BLaER1 treated with 17β-estradiol and CSF1 and Interleukin-3, amounts not matched to agents 10 nM and 100 nM (cell line): ENCODE results near the gene TFRC.
"Not testable (repeated sequence)": the region's sequence is repeated elsewhere in the genome, so short reads cannot be mapped to it uniquely, and the experiment has no call there.

Source experiments
- H3K27ac ChIP-seq, 11 experiments: shearing (Covaris generic); formaldehyde crosslinking; 2 replicates each; pipeline ENCODE4 v1.8.1; 2022
- H3K27me3 ChIP-seq, 11 experiments: shearing (Covaris generic); formaldehyde crosslinking; 2 replicates each; pipeline ENCODE4 v1.8.1; 2022
- H3K36me3 ChIP-seq, 11 experiments: shearing (Covaris generic); formaldehyde crosslinking; 2 replicates each; pipeline ENCODE4 v1.8.1; 2022
- H3K4me1 ChIP-seq, 10 experiments: shearing (Covaris generic); formaldehyde crosslinking; 2 replicates each; pipeline ENCODE4 v1.8.1; 2022
- H3K4me2 ChIP-seq, 11 experiments: shearing (Covaris generic); formaldehyde crosslinking; 2 replicates each; pipeline ENCODE4 v1.8.1; 2022
- H3K4me3 ChIP-seq, 10 experiments: shearing (Covaris generic); formaldehyde crosslinking; 2 replicates each; pipeline ENCODE4 v1.8.1; 2022
- H3K9ac ChIP-seq, 11 experiments: shearing (Covaris generic); formaldehyde crosslinking; 2 replicates each; pipeline ENCODE4 v1.8.1; 2022
- H3K9me3 ChIP-seq, 11 experiments: shearing (Covaris generic); formaldehyde crosslinking; replicated peaks in 1 of 11; 2 replicates each; pipeline ENCODE4 v1.8.1; 2022
- H4K20me1 ChIP-seq, 11 experiments: shearing (Covaris generic); formaldehyde crosslinking; 2 replicates each; pipeline ENCODE4 v1.8.1; 2022
- Cebpa-rat ChIP-seq, 11 experiments: shearing (Covaris generic); IDR thresholded peaks; 2 replicates each; pipeline ENCODE4 v1.8.1; 2022

The TFRC gene

DNA sequence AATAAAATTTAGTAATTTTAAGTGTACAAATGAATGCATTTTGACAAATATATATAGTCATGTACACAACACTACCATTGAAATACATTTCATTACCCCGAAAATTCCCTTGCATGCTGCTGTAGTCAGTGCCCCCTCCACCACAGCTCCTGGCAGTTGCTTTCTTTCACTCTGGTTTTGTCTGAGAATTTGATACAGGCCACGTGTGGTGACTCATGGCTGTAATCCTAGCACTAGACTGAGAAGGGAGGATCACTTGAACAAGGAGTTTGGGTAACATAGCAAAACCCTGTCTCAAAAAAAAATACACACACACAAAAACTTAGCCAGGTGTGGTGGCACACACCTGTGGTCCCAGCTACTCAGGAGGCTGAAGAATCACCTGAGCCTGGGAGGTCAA, 65.4 kb downstream of the TFRC start:
- H3K4me1 ChIP-seq, result no peaks in the 10 kb centered on the region
- TF ChIP-seq Cebpa-rat (IDR thresholded peaks at IDR 0.05), result no peak
- H3K4me2 ChIP-seq, result no peak overlapping the region

DNA sequence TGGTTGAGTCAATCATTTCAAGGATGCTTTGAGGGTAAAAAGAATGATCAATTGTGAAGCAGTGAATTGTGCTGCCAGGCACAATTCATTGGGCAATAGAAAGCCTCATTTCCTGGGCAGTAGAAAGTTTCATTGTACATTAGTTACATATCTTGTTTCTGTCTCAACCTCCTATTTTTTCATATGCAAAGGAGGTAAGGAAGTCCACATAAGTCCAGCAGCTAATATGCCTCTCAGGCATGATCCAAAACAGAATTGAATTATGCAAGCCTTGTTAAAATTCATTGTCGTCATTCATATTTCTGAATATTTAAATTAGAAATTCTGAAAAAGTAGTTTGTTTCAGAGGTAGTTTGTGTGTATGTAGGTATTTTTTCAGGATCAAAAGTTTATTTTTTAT, 65.8 kb downstream of the TFRC start:
- TF ChIP-seq Cebpa-rat (IDR thresholded peaks at IDR 0.05), result no peak
- Histone ChIP-seq H3K4me3 (no peak overlapping the region), H3K4me1 (no peaks in the 10 kb centered on the region), H3K4me2 (no peak overlapping the region), H3K27me3 (no peaks in the 10 kb centered on the region), H3K9ac (no peak overlapping the region), H3K36me3 (no peaks in the 10 kb centered on the region), H3K27ac (no peak overlapping the region), H4K20me1 (no peaks in the 10 kb centered on the region), H3K9me3 (peaks cover 7 to 14% (median 10%) of the 10 kb centered on the region in 11 experiments; a peak in 19 of 22 replicates)

More for the DNA sequence above, 65.4 kb downstream of the TFRC start:
- no peak overlapping the region for H3K9ac ChIP-seq
- H3K9me3 ChIP-seq, result peaks cover 3 to 10% (median 6%) of the 10 kb centered on the region in 11 experiments; a peak in 18 of 22 replicates
- H3K4me3 ChIP-seq, result no peak overlapping the region
- H4K20me1 ChIP-seq, result no peaks in the 10 kb centered on the region
- H3K27me3 ChIP-seq, result no peaks in the 10 kb centered on the region
- H3K27ac ChIP-seq, result no peak overlapping the region
- H3K36me3 ChIP-seq, result no peaks in the 10 kb centered on the region

DNA sequence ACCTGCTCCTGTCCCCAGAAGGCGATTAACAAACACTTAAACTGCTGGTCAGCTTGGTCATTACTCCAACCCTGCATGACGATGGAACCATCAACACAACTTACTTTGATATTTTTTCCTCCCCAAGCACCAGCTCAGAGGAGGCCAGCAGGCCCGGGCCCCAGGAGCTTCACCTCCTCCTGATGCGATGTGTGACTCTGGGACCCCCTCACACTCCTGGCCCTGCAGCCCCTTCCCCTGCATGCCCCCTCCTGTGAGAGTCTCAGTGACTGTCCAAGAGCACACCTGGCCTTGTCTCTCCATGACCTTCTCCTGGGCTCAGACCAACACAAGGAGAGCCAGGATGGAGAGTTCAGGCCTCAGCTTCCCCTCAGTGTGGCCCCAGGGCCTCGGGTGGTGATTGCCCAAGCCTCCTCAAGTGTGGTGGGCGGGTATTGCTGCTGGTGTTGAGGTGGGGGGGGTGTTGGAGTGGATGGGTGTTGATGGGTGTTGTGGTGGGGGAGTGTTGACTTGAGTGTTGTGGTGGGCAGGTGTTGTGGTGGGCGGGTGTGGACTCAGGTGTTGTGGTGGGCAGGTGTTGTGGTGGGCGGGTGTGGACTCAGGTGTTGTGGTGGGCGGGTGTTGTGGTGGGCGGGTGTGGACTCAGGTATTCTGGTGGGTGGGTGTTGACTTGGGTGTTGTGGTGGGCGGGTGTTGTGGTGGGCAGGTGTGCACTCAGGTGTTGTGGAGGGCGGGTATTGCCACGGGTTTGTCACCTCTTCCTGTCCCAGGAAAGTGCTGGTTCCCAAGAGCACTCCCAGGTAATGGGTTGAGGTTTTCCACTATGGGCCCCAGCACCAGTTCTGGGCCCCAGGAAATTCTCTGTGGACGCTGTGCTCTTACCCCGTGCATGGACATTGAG, 68.1 kb downstream of the TFRC start:
- H3K27me3 ChIP-seq, result no peaks in the 10 kb centered on the region
- no peaks in the 10 kb centered on the region for H3K4me1 ChIP-seq
- no peaks in the 10 kb centered on the region for H3K36me3 ChIP-seq
- H3K4me2 ChIP-seq, result no peak overlapping the region
- no peak overlapping the region for H3K27ac ChIP-seq
- H3K4me3 ChIP-seq, result no peak overlapping the region
- TF ChIP-seq Cebpa-rat (IDR thresholded peaks at IDR 0.05), result no peak
- H4K20me1 ChIP-seq, result no peaks in the 10 kb centered on the region
- H3K9me3 ChIP-seq, result peaks cover 24 to 32% (median 28%) of the 10 kb centered on the region in 11 experiments
- H3K9ac ChIP-seq, result no peak overlapping the region

DNA sequence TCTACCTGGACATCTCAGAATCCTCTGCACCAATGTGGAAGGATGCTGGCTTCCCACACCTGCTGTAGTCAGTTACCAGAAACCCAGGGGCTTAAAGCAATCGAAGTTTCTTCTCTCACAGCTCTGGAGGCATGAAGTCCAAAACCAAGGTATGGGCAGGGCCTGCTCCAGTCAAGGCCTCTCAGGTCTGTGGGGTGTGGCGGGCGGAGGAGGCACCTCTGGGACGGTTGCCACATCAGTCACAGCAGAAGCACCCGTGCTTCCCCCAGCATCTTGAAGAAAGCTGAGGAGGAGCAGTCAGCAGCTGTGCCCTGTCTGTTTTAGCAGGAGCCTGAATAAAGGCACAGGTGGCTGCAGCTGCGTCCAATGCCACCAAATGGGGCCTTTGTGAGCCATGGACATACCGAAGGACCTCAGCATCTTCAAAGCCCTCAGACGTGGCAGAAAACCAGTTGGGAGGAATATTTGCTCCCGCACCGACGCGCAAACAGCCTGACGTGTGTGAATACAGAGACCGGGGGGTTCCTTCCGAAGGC, 68.9 kb downstream of the TFRC start:
- H3K4me2 ChIP-seq, result no peak overlapping the region
- no peak overlapping the region for H3K27ac ChIP-seq
- no peak overlapping the region for H3K4me3 ChIP-seq
- H3K9ac ChIP-seq, result no peak overlapping the region
- H4K20me1 ChIP-seq, result no peaks in the 10 kb centered on the region
- TF ChIP-seq Cebpa-rat (IDR thresholded peaks at IDR 0.05), result no peak
- peaks cover 22 to 36% (median 33%) of the 10 kb centered on the region in 11 experiments for H3K9me3 ChIP-seq
- H3K36me3 ChIP-seq, result no peaks in the 10 kb centered on the region
- H3K27me3 ChIP-seq, result no peaks in the 10 kb centered on the region
- no peaks in the 10 kb centered on the region for H3K4me1 ChIP-seq

DNA sequence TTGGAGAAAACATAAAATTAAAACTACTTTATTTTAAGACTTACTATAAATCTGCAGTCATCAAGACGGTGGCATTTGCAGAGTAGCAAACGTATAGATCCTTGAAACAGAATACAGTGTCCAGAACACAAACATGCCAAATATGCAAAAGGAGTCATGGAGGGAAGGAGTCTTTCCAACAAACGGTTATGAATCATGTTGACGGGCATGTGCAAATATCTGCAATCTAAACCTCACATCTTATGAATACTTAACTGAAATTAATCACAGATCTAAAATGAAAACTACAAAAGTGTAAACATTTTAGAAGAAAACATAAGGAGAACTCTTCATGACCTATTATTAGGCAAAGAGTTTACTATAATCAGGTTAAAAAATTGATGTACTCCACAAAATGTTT, 69.4 kb downstream of the TFRC start:
- Histone ChIP-seq H3K27ac (no peak overlapping the region), H3K4me2 (no peak overlapping the region)
- TF ChIP-seq Cebpa-rat (IDR thresholded peaks at IDR 0.05), result no peak

DNA sequence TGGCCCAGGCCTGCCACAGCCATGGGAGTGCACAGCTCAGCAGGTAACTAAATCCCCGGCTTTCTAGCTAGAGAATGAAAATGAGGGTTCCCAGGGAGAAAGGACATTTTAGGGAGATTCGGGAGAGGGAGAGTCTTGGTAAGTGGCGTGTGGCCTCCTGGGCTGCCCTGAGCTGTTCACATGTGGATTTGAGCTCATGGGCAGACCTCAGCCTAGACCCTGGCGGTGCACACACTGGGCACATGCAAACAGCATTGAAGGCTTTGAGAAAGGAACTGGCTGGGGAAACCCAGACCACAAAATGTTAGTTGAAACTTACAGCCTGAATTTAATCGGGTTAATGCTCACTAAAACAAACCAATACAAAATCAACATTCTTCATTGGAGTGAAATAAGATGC, 72.4 kb downstream of the TFRC start:
- H4K20me1 ChIP-seq, result no peaks in the 10 kb centered on the region
- no peak overlapping the region for H3K27ac ChIP-seq
- no peak overlapping the region for H3K4me3 ChIP-seq
- no peak overlapping the region for H3K9ac ChIP-seq
- no peak for TF ChIP-seq Cebpa-rat (IDR thresholded peaks at IDR 0.05)
- H3K4me2 ChIP-seq, result no peak overlapping the region
- no peaks in the 10 kb centered on the region for H3K36me3 ChIP-seq
- peaks cover 21 to 47% (median 37%) of the 10 kb centered on the region in 11 experiments for H3K9me3 ChIP-seq
- no peaks in the 10 kb centered on the region for H3K27me3 ChIP-seq
- H3K4me1 ChIP-seq, result no peaks in the 10 kb centered on the region

More for the DNA sequence above, 69.4 kb downstream of the TFRC start:
- Histone ChIP-seq H3K9me3 (peaks cover 21 to 41% (median 37%) of the 10 kb centered on the region in 11 experiments), H3K36me3 (no peaks in the 10 kb centered on the region), H3K4me3 (no peak overlapping the region), H4K20me1 (no peaks in the 10 kb centered on the region), H3K9ac (no peak overlapping the region), H3K4me1 (no peaks in the 10 kb centered on the region), H3K27me3 (no peaks in the 10 kb centered on the region)

DNA sequence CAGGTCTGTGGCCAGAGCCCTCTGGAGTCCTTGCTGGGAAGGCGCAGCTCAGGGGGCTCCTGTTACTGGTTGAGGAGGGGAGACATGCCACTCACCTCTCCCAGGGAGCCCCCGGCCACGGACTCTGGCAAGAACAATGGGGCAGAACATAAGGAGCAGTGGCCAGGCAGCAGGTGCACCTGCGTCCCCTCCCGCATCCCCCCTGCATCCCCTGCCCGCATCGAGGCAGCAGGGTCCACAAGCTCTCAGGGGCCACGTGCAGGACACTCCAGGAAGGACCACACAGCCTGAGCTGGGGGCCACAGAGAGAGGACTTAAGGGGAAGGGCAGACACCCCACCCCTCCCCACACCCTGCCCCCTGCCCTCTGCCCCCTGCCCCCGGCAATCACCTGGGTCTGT, 73.0 kb downstream of the TFRC start:
- no peaks in the 10 kb centered on the region for H3K27me3 ChIP-seq
- H4K20me1 ChIP-seq, result no peaks in the 10 kb centered on the region
- H3K4me1 ChIP-seq, result no peaks in the 10 kb centered on the region
- H3K27ac ChIP-seq, result no peak overlapping the region
- H3K4me2 ChIP-seq, result no peak overlapping the region
- H3K36me3 ChIP-seq, result no peaks in the 10 kb centered on the region
- no peak overlapping the region for H3K9ac ChIP-seq
- peaks cover 21 to 53% (median 40%) of the 10 kb centered on the region in 11 experiments for H3K9me3 ChIP-seq
- no peak overlapping the region for H3K4me3 ChIP-seq
- TF ChIP-seq Cebpa-rat (IDR thresholded peaks at IDR 0.05), result no peak

DNA sequence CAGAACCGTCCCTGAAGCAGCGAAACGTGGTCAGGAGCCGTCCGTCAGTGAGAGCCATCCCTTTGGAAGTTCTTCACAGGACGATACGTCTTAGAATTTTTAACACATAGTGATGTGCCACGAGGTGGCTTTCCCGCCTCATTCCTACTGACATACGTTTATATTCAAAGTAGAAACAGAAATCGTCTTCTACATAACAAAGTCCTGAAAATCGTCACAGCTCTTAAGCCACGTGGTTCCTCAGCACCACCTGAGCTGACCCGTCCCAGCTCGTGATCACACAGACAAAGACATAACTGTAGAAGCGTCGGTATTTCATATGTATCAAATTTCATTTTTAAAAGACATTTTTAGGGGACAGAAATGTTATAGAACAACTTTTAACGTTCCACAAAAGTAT, 73.5 kb downstream of the TFRC start:
- no peak overlapping the region for H3K4me3 ChIP-seq

DNA sequence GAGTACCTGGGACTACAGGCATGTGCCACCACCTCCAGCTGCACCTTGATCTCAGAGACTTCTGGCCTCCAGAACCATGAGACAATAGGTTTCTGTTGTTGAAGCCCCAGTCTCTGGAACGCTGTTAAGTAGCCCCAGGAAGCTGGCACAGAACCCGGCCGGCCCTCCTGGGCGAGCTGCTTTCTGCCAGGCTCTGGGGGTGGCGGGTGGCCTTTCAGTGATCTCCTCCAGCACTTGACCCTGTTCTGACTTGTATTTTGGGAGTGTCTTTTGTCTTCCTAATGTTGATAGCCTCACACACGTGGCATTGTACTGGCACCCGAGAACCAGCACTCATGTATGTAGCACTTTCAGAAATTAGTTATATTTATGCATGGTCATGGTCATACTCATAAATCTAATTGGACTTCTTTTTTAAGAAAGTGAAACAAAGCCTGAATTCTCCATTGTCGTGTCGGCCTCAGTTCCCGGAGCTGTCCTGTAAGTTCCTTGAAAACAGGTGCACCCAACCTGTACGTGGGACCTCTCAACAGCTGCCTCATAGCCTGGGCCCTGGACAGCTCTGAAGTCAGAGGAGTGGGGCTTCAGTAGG, 74.0 kb downstream of the TFRC start:
- H3K9ac ChIP-seq, result no peak overlapping the region
- H3K4me1 ChIP-seq, result no peaks in the 10 kb centered on the region
- no peak for TF ChIP-seq Cebpa-rat (IDR thresholded peaks at IDR 0.05)
- H3K4me3 ChIP-seq, result no peak overlapping the region
- no peak overlapping the region for H3K27ac ChIP-seq
- no peak overlapping the region for H3K4me2 ChIP-seq
- no peaks in the 10 kb centered on the region for H3K27me3 ChIP-seq
- H4K20me1 ChIP-seq, result no peaks in the 10 kb centered on the region
- H3K9me3 ChIP-seq, result peaks cover 26 to 63% (median 51%) of the 10 kb centered on the region in 11 experiments
- H3K36me3 ChIP-seq, result no peaks in the 10 kb centered on the region

More for the DNA sequence above, 73.5 kb downstream of the TFRC start:
- no peak overlapping the region for H3K4me2 ChIP-seq
- peaks cover 22 to 58% (median 45%) of the 10 kb centered on the region in 11 experiments for H3K9me3 ChIP-seq
- H3K36me3 ChIP-seq, result no peaks in the 10 kb centered on the region
- H3K4me1 ChIP-seq, result no peaks in the 10 kb centered on the region
- no peak for TF ChIP-seq Cebpa-rat (IDR thresholded peaks at IDR 0.05)
- H4K20me1 ChIP-seq, result no peaks in the 10 kb centered on the region
- no peaks in the 10 kb centered on the region for H3K27me3 ChIP-seq
- no peak overlapping the region for H3K9ac ChIP-seq
- H3K27ac ChIP-seq, result no peak overlapping the region

DNA sequence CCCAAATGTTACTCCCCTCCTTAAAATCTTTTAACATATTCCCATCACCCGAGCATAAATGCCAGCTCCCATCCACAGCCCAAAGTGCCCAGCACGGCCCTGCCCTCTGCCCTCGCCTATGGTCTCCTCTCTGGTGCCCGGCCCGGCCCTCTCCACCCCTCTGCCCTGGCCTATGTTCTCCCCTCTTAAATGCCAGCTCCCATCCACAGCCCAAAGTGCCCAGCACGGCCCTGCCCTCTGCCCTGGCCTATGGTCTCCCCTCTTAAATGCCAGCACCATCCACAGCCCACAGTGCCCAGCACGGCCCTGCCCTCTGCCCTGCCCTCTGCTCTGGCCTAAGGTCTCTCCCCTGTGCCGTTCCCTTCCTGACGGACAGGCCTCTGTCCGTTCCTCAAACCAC, 76.6 kb downstream of the TFRC start:
- H3K27ac ChIP-seq, H3K4me2 ChIP-seq, H3K9ac ChIP-seq, H3K36me3 ChIP-seq, H4K20me1 ChIP-seq, H3K27me3 ChIP-seq, H3K4me1 ChIP-seq, H3K4me3 ChIP-seq: not testable (repeated sequence)
- H3K9me3 ChIP-seq, result peaks cover 29 to 74% (median 61%) of the 10 kb centered on the region in 11 experiments

DNA sequence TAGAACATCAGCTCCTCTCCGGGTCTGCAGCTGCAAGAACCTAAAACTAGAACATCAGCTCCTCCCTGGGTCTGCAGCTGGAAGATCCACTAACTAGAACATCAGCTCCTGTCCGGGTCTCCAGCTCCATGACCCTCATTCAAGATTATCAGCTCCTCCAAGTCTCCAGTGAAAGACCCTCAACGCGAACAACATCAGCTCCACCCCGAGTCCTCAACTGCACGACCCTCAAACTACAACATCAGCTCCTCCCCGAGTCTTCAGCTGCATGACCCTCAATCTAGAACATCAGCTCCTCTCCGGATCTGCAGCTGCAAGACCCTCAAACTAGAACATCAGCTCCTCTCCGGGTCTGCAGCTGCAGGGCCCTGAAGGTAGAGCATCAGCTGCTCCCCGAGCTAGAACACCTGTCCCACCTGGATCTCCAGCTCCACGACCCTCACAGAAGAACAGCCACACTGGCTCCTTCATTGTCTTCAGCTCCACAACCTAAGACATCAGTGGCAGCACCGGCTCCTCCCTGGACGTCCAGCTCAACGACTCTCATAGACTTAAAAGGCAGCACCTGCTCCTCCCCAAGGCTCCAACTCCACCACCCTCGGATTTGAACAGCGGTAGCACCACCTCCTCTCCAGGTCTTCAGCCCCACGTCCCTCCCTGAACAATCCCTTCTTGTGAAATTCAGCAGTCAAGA, 77.4 kb downstream of the TFRC start:
- H3K27ac ChIP-seq, H3K9ac ChIP-seq, H4K20me1 ChIP-seq, H3K4me2 ChIP-seq, H3K4me3 ChIP-seq, H3K36me3 ChIP-seq, H3K27me3 ChIP-seq: not testable (repeated sequence)
- H3K9me3 ChIP-seq, result peaks cover 21 to 75% (median 61%) of the 10 kb centered on the region in 11 experiments
- peaks cover 5 to 14% (median 12%) of the 10 kb centered on the region in 10 experiments; a peak in 19 of 20 replicates for H3K4me1 ChIP-seq
